BJ (cell line): ENCODE measurements around the gene ADAMTS1. TPM values are rescaled to one million over a fixed set of nuclear protein-coding genes. Genes with fewer than 3 reads are reported as not detected.
"Not testable (repeated sequence)": the region's sequence is repeated elsewhere in the genome, so short reads cannot be mapped to it uniquely, and the experiment has no call there.

Source experiments
- CTCF ChIA-PET: fragments of 350-600 bp; formaldehyde crosslinking; extraction: SDS; loops from one replicate; lab custom pipeline; 2021; ENCODE audit warnings: antibody characterized with exemption, inconsistent platforms; lab: Yijun Ruan, JAX
- POLR2A ChIA-PET: fragments of 300-600 bp; sonication (Branson Sonifier 250); formaldehyde crosslinking; extraction: SDS; loops from one replicate; lab custom pipeline; 2021; ENCODE audit warnings: antibody characterized with exemption; lab: Charles Lee
- DNase-seq: peaks from one replicate; pipeline ENCODE4 v3.0.0-alpha.2; 2011; ENCODE audit warnings: low read depth
- H3K27me3 ChIP-seq: 2 replicates; pipeline ENCODE4 v1.6.0; 2011; ENCODE audit warnings: low read length; ENCODE audit not compliant: control insufficient read depth, insufficient read depth
- H3K36me3 ChIP-seq: 2 replicates; pipeline ENCODE4 v1.5.1; 2011; ENCODE audit warnings: low read length; ENCODE audit not compliant: control insufficient read depth, insufficient read depth
- H3K4me3 ChIP-seq: 2 replicates; pipeline ENCODE4 v1.5.1; 2011; ENCODE audit warnings: low read depth, mild to moderate bottlenecking, control low read depth, low read length
- CTCF ChIP-seq: IDR thresholded peaks from 2 replicates; pipeline ENCODE4 v1.5.1; 2011; ENCODE audit warnings: low read depth, mild to moderate bottlenecking, control low read depth, inconsistent platforms, low read length, moderate library complexity; ENCODE audit not compliant: insufficient read depth
- polyA plus RNA-seq: library from polyadenylated mRNA; depleted of rRNA; stranded (reverse); fragments of >200 nt; gene quantifications from 2 replicates; pipeline ENCODE4 v1.2.3, GENCODE V29; 2011

Gene ADAMTS1
- polyA plus RNA-seq, 1 experiment, result 1,081 TPM

GRCh38 chr21:26865857-26866256, 20.6 kb upstream of the ADAMTS1 start:
- Histone ChIP-seq H3K4me3 (no peak overlapping the region), H3K27me3 (no peaks in the 10 kb centered on the region), H3K36me3 (no peaks in the 10 kb centered on the region)
- no peak for DNase-seq
- POLR2A ChIA-PET, result no interaction called here
- CTCF ChIA-PET, result no interaction called here
- no peak for TF ChIP-seq CTCF

GRCh38 chr21:26856871-26857350, 11.7 kb upstream of the ADAMTS1 start:
- H3K4me3 ChIP-seq, POLR2A ChIA-PET, DNase-seq, H3K27me3 ChIP-seq, H3K36me3 ChIP-seq: not testable (repeated sequence)
- CTCF ChIA-PET, result interaction anchor here (0.6 kb wide), 1 partner anchor 232 kb away, joined by 3 read pairs; no protein-coding TSS in a partner anchor

GRCh38 chr21:26854695-26855094, 9.5 kb upstream of the ADAMTS1 start:
- H3K27me3 ChIP-seq, H3K36me3 ChIP-seq, DNase-seq, H3K4me3 ChIP-seq, POLR2A ChIA-PET: not testable (repeated sequence)
- CTCF ChIA-PET, result interaction anchor here (0.7 to 1.1 kb wide), 3 partner anchors 846 to 1887 kb away, joined by 3 read pairs; no protein-coding TSS in a partner anchor

- ChIA-PET CTCF (interaction anchor here (1.0 to 2.4 kb wide), 5 partner anchors 628 to 1899 kb away, joined by 3 to 12 read pairs (median 7); no protein-coding TSS in a partner anchor), POLR2A (no interaction called here)
- no peak for TF ChIP-seq CTCF
Measured at GRCh38 chr21:26852423-26852822, 7.2 kb upstream of the ADAMTS1 start.

GRCh38 chr21:26851109-26851944, 6.1 kb upstream of the ADAMTS1 start:
- DNase-seq, result no peak
- POLR2A ChIA-PET, result no interaction called here
- Histone ChIP-seq H3K27me3 (no peaks in the 10 kb centered on the region), H3K4me3 (no peak overlapping the region), H3K36me3 (no peaks in the 10 kb centered on the region)
- CTCF ChIA-PET, result interaction anchor here (0.8 to 2.4 kb wide), 15 partner anchors 63 to 1900 kb away, joined by 3 to 23 read pairs (median 5); no protein-coding TSS in a partner anchor
- no peak for TF ChIP-seq CTCF

More at GRCh38 chr21:26852423-26852822, 7.2 kb upstream of the ADAMTS1 start:
- Histone ChIP-seq H3K36me3 (no peaks in the 10 kb centered on the region), H3K27me3 (no peaks in the 10 kb centered on the region), H3K4me3 (no peak overlapping the region)
- DNase-seq, result no peak

- H3K27me3 ChIP-seq, result no peaks in the 10 kb centered on the region
- no peak for DNase-seq
- H3K36me3 ChIP-seq, result no peaks in the 10 kb centered on the region
- TF ChIP-seq CTCF, result peak; percentile 51
- no peak overlapping the region for H3K4me3 ChIP-seq
- CTCF ChIA-PET, result interaction anchor here (0.6 to 2.4 kb wide), 19 partner anchors 11 to 1902 kb away, joined by 3 to 23 read pairs (median 4); no protein-coding TSS in a partner anchor
- POLR2A ChIA-PET, result no interaction called here
Measured at GRCh38 chr21:26850116-26850643, 5.0 kb upstream of the ADAMTS1 start.
